ENCODE results near the gene PDZD8. TPM values are rescaled to one million over a fixed set of nuclear protein-coding genes. Genes with fewer than 3 reads are reported as not detected.

The PDZD8 gene
- total and polyA plus RNA-seq, 2 donors (not counting 3 experiments of a cell fraction or from before 2014, with no cell fraction given), result 5.9 to 22.6 TPM

- DNase-seq (ENCODE audit: low read depth, low spot score) (no peak), FAIRE-seq (no peak)
- ChIA-PET POLR2A (no interaction called here), CTCF (no interaction called here)
- no peaks in the 10 kb centered on the region for H3K4me1 ChIP-seq (ENCODE audit: control insufficient read depth, extremely low read depth, insufficient read depth, low read length)
- no peaks in the 10 kb centered on the region for H4K20me1 ChIP-seq (replicated peaks; ENCODE audit: control insufficient read depth, extremely low read depth, insufficient read depth, low read length)
- H3K4me3 ChIP-seq (replicated peaks in 1 of 3; ENCODE audit: insufficient read depth in 1 of 3, low read depth in 1 of 3, low read length in 3 of 3), result no peak overlapping the region
- no peak overlapping the region for H3K27ac ChIP-seq (ENCODE audit: insufficient read depth, low read depth, low read length)
- H3K9ac ChIP-seq (replicated peaks; ENCODE audit: extremely low read depth, insufficient read depth, low read length), result no peak overlapping the region
- no peak overlapping the region for H3K4me2 ChIP-seq (ENCODE audit: insufficient read depth, low read length)
- H2AFZ ChIP-seq (ENCODE audit: low read depth, low read length), result no peak overlapping the region
- no peak for TF ChIP-seq POLR2A (IDR thresholded peaks at IDR 0.05; ENCODE audit: low read depth, low read length)
- TF ChIP-seq JUN (IDR thresholded peaks at IDR 0.05; ENCODE audit: borderline replicate concordance, insufficient read depth, insufficient read length, low read depth), result no peak
- TF ChIP-seq GATA2 (IDR thresholded peaks at IDR 0.05; ENCODE audit: insufficient read depth, insufficient read length, low read depth, low read length), result no peak
- TF ChIP-seq MAX (IDR thresholded peaks at IDR 0.05; ENCODE audit: insufficient read depth, insufficient read length), result no peak
- TF ChIP-seq POLR2AphosphoS5 (IDR thresholded peaks at IDR 0.05; ENCODE audit: insufficient read depth, low read depth, low read length), result no peak
- no peak for TF ChIP-seq FOS (IDR thresholded peaks at IDR 0.05; ENCODE audit: borderline replicate concordance, insufficient read depth, low read length)
- TF ChIP-seq EZH2 (IDR thresholded peaks at IDR 0.05; ENCODE audit: borderline replicate concordance, low read depth, low read length, severe bottlenecking), result no peak
- TF ChIP-seq CTCF (IDR thresholded peaks at IDR 0.05; ENCODE audit: extremely low read depth in 1 of 2, insufficient read depth in 1 of 2, low read depth in 1 of 2, low read length in 2 of 2), result no peak
- no peak for TF ChIP-seq MYC (IDR thresholded peaks at IDR 0.05; ENCODE audit: low read depth, low read length)
- dilution Hi-C loops (cut with MboI; ENCODE audit: extremely low pct_ligation_motif_present, low sequenced_read_pairs), result no loop called here
- BruUV-seq (replicated peaks), result no TSS peak
- intact Hi-C loops (cut with micrococcal nuclease), result no loop called here
- H3K36me3 ChIP-seq (ENCODE audit: control insufficient read depth in 2 of 2, extremely low read depth in 1 of 2, insufficient read depth in 2 of 2, low read length in 2 of 2), result no peaks in the 10 kb centered on the region
- H3K9me3 ChIP-seq (replicated peaks; ENCODE audit: control insufficient read depth, insufficient read depth, low read length), result no peaks in the 10 kb centered on the region
- H3K9me1 ChIP-seq (replicated peaks; ENCODE audit: control insufficient read depth, extremely low read depth, insufficient read depth, low read length), result no peaks in the 10 kb centered on the region
- no peaks in the 10 kb centered on the region for H3K27me3 ChIP-seq (ENCODE audit: control insufficient read depth in 2 of 2, insufficient read depth in 2 of 2, low read length in 2 of 2)
- H3K79me2 ChIP-seq (ENCODE audit: control insufficient read depth, insufficient read depth, low read length), result no peaks in the 10 kb centered on the region
These were observed 24.3 kb upstream of the PDZD8 start for GRCh38 chr10:117399341-117400196.
